Smooth muscle cell of the pulmonary artery (primary cell): Measurements from ENCODE around the gene HDAC11. TPM values are rescaled to one million over a fixed set of nuclear protein-coding genes. Genes with fewer than 3 reads are reported as not detected.

Experiments
- total RNA-seq: library from RNA; depleted of rRNA; stranded (reverse); fragments of >200 nt; gene quantifications from 2 replicates; pipeline ENCODE4 v1.2.3, GENCODE V29; 2014

The HDAC11 gene, protein sequence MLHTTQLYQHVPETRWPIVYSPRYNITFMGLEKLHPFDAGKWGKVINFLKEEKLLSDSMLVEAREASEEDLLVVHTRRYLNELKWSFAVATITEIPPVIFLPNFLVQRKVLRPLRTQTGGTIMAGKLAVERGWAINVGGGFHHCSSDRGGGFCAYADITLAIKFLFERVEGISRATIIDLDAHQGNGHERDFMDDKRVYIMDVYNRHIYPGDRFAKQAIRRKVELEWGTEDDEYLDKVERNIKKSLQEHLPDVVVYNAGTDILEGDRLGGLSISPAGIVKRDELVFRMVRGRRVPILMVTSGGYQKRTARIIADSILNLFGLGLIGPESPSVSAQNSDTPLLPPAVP
- total RNA-seq, result 20.0 and 22.4 TPM in 2 replicates

DNA sequence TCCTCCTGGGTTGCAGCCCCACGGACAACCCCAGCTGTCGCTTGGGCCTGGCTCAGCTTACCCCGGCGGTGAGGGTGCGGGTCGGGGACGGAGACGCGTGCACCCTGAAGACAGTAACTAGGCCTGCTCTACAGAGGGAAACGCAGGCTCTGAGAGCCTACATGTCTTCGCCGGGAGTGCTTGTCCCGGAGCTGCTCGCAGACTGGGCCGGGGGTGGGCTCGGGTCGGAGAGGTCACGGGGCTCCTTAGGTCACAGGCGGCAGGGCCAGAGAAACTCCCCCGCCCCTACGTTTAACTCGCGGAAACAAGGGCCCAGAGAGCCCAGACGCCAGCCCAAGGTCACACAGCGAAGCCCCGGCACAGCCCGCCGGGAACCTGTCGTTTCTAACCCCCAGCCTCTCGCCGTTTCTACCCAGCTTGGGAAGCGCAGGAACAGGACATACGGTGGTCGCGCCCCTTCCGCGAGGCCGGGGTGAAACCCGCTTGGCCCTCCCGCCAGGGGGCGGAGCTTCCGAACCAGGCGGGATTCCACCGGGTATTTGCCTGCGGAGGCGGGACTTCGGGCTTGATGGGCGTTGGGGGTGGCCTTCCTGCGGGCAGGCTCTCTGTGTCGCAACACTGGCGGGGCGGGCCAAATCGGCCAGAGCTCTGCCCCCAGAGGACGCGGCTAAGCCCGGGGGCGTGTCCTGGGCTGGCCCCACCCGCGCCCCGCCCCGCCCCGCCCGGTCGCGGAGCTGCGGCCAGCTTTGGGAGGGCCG lies at the start of gene HDAC11:
Gene HDAC11, plus strand, starts transcription at position 725 of the 758 bp plus-strand sequence. CDS start 42 bp downstream, outside the sequence.

DNA sequence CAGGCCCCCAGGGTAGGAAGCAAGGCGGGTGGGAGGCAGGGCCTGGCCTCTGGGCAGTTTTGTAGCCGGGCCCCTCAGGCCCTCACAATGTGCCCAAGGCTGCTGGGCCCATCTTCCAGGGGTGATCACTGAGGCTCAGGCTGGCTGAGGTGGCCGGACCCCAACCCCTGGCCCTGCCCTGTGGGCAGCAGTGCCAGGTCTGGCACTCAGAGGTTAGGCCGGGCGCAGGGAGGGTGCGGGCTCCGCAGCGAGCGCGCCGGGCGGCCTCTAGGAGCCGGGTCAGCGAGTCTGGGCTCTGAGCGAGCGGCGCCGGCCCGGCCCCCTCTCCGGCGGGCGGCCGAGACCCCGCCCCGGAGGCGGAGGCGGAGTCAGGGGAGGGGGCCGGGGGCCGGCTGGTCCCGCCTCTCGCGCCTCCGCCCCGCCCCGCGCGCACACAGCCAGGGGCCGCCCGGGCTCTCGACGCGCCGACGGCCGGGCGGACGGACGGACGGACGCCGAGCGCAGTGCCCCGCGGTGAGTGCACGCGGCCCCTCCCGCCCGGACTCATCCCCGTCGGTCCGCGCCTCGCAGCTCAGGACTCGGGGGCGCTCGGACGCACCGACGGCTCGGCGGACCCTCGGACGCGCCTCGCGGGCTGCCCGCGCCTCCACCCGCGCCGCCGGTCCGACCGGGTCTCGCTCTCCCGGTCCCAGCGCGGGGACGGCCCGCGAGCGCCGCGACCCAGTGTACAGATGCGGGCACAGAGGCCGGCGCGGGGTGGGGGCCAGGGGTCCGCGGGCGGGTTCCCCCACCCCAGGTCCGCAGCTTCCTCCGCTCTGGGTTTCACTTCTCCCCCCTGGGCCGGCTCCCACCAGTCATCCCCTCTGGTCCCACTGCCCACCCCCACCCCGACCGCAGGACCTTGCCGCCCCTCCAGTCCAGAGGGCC lies 68.9 kb downstream of the HDAC11 start, which contains the start of gene FBLN2:
Gene FBLN2, plus strand, starts transcription at position 430 of the 927 bp plus-strand sequence. CDS start 21,231 bp downstream, outside the sequence.

Other genes with a start within 250 kb of the HDAC11 start
- gene NUP210, start 60.0 kb upstream of the HDAC11 start, total RNA-seq, result 0.10 and 0.46 TPM in 2 replicates
- gene FBLN2, start 68.8 kb downstream of the HDAC11 start, total RNA-seq, result 133 and 498 TPM in 2 replicates